ENCODE data around the gene KLF7.

Gene KLF7

DNA sequence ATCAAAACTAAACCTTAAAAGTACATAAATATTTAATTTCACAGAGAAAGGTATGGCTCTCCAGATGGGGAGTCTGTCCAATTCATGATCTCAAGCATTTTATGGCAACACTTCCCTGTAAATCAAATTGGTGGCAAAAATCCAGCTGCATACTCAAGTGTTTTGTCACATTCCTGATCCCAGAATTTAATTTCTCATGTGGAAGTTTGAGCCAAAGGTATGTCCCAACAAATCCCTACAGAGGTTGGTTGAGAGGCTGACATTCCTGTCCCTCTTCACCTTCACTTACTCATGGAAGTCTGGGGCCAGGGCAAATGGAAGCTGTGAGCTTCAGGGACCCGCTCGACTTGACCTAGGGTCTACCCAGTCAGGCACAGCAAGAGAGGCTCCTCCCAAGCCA lies 17.7 kb downstream of the KLF7 start:
- DNase-seq: no peak

DNA sequence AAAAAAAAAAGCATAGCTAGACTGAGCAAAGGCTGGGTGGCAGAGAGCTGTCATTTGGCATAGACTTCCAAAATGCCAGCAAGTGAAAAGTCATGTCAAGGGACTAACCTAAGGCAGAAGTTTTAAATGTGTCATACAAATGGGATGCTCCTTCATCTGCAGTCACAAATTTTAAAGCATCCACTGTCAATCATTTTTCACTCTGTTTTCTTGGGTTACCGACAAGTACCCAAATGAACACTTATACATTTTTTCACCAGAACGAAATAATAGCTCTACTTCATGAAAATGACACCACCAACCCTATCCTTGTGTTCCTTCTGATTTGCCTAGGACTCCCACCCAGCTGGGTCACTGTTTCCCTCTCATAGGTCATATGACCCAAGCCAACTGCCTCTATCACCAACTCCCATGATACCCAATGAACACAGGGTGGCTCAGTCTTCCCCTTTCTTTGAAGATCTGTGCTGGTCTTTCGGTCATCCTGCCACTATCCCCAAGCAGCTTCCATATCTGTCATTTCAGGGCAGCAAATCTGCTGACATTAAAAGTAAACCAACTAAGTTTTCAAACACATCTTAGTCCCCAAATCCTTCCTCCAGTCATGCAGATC lies 21.5 kb downstream of the KLF7 start:
- DNase-seq: no peak

DNA sequence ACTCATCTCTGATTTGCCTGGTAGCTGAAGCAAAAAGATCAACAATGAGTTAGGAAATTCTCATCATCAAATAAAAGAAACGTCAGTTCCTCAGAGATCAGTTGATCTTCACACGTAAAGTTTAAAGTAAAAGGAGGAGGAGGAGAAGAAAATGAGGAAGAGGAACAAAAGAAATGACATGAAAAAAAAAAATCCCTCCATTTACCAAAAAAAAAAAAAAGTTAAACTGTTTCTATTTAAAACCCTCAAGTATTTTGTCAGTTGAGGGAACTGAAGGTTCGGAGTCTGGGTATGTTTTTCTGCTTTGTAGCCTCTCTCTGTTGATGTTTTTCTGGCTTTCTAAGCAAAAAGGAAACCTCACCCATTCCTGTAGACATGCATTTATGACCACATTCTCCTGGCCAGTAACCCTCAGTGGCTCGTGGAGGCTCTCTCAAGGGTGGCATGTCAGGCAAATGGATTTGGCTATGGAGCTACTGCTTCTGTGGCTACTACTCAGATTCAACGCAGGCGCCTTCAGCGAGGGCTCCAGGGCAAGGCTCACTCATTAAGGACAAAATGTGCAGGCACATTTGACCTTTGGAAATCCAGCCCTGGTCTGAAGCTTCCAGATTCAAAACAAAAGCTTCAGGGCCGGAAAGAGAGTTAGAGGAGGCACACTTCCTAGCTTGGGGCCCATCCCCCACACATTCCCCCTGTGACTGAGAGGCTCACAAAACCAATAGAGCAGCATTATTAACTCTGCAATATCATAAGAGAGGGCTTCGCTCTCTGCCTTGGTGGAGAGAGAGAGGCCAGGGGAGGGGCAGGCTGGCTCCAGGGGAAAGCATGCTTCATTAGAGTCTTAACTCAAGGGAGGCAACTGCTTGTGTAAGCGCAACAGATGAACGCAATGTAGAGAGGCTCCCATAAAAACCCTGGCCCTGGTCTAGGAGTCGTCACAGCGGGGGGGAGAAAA lies 22.3 kb downstream of the KLF7 start:
- no peak for DNase-seq

DNA sequence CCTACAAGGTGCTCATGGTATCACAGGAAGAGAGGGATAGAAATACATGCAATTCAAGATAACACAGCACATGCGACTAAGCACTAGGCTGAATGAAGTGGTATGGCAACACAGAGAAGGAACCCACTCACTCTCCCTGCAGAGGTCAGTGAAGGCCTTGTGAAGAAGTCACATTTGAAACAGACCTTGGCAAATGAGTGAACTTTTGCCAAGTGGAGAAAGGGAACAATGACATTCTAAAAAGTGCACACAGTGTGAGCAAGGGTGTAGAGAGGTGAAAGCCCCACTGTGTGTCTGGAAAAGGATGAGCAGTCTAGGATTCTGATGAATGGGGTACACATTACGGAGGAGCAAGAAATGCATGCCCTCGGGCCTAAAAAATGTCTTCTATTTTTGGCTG lies 23.3 kb downstream of the KLF7 start:
- DNase-seq: no peak

DNA sequence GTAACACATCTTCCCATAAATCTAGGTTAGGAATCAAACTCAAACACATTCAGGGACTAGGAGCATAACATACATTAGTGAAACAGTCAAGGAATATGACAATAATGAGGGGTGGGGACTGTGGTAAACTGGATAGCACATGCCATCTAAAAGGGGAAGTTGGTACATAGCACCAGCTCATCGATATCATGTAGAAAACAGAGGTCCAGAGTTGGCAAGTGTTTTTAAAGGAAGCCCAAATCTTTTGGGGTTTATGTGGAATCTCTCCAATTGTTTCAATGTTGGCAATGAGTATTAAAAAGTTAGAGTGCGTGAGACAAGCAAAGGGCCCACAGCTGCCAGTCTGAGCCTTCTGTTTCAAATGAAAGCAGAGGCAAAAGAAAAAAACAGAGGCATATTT lies 24.4 kb downstream of the KLF7 start:
- no peak for DNase-seq

DNA sequence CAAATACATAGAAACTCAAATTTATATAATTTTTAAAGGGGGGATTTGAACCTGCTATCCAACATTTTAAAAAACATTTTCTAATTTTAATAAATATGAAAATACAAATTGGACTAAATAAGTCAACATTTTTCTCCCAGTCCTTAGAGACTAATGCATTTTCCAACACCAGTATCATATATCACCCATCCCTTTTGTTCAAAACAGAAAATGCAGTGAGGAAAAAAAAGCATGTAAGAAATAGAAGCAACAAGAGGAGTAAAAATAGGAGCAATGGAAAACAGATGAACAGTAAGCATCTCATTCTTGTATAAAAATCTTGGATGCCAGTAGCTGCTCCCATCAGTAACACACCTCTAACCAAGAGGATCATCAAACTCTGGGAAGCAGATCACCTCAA lies 25.5 kb downstream of the KLF7 start:
- no peak for DNase-seq

DNA sequence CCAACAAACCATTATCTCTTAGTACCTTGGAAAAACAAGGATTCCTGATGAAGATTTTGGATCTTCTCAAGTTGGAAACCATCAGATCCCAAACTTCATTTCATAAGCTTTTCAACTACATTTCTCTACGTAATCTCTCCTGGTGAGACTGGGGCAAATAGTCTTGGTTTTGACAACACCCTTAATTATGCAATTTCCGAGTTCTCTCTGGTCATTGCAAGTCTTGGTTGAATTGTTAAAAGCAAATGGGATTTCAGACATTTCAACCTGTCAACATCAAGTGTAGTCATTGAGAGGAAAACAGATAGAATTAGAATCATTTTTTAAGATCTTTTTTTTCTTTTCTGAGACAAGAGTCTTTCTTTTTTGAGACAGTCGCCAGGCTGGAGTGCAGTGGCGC lies 26.2 kb downstream of the KLF7 start:
- DNase-seq: no peak

DNA sequence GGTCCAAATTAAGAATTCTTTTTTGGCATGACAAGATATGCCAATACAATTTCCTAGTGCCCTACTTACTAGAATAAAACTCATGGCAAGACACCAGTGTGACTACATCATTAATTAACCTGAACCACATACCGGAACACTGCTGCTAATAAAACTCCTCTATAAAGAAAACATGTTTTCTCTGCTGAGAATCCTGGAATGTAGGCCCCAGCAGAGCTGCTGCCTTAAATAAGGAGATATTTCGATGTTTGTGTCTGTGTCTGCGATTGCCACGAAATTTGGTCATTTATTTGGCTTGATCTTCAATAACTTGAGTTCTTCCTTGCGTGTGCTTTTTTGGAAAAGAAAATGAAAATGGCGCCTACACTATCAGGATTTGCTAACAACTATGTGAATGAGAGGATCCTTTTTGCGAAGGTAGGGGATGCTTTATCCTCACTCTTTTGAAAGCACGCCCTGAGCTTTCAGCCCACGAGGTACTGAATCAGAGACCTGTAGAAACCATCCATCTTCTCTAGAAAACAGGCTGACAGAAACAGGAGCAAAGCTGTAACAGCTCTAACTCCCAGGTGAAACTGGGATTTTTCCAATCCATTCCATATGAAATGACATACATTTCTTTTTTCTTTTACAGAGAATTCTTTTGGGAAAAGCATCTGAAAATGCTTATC lies 27.0 kb downstream of the KLF7 start:
- DNase-seq: no peak

DNA sequence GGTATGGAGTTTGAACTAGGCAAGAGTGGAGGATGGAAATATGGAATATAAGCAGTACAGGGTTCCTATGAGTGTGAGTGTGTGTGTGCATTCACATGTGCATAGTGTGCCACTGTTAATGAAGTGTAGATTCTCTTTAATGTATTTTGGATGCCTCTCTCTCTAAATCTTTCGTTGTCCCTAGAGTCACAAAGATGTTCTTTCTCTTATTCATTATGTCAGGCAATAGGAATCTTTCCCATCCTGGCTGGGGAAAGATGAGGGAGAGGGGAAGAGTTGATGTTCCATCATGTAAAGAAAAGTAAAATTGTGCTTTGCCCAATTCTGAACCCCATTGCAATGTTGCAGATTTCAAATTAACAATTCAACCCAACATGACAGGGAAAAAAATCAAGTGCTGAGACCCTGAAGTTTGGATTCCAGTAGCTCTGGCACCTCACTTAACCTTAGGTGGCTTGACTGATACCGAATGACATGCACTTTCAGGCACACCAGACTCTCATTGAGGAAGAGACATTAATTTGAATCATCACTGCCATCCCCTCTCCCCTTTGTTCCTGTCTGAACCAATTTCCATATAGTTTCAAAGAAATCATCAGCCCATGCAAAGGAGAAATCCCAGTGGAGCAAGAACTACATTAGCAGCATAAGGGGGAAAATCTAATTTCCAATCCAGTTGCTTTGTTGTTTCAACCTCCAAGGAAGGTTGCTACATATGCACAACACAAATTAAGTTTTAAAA lies 28.0 kb downstream of the KLF7 start:
- no peak for DNase-seq

DNA sequence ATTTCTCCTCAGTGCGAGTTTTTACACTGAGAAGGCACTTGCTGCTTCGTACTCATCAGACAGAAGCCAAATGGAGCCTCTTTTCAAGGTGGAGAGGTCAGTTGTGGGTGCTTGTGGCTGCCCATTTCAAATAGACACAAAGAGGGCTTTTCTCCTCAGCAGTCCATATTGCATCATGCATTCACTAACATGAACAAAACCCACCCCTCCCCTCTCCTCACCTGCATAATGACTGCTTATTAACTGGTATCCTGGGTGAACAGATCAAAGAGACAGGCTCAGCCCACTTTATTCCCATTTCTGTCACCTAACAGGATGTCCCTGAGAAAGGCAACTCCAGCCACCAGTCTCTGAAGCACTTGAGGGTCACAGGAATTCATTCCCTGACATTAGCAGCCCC lies 28.9 kb downstream of the KLF7 start:
- DNase-seq: no peak

DNA sequence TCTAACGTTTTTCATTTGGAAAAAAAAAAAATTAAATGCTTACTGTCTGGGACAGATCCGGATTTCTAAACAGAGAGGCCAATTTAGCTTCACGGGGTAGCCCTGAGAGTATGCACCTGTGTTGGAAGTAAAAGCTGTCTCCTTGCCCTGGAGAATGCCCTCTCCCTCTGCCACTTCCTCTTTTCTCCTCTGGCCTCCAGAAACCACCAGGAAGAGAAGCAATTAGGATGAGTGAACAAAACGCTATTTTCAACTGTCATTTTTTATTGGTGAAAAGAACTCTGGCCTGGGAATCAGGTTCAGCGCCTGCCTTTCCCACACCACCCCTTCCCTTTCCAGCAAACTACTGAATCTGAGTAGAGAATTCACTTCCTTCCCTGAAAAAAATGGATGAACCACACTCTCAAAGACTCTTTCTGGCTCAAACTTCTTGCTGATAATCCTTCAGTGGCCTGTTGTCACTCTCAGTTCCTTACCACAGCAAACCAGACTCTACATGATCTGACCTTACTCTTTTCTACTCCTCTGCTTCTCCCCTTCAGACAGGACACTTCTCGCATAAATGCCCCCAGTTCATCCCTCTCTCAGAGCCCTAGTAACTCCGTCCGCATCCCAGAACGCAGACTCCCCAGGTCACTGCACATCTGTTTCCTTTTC lies 29.8 kb downstream of the KLF7 start:
- no peak for DNase-seq

DNA sequence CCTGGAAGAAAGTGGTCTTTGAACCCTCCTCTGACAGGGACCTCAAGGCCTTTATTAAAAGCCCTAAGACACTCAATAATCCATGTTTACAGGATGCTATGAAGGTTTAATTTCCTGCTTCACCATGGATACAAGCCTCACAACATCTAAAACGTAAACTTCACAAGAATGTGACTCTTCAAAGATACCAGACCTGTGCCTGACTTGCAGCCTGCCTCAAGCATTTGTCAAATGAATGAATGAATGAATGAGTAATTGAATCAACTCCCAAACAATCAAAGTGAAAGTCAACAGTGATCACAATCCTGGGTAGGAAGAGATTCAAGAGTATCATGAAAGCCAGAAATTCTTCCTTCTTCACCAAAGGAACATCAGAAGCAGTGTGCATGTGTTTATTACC lies 30.4 kb downstream of the KLF7 start:
- DNase-seq: no peak

DNA sequence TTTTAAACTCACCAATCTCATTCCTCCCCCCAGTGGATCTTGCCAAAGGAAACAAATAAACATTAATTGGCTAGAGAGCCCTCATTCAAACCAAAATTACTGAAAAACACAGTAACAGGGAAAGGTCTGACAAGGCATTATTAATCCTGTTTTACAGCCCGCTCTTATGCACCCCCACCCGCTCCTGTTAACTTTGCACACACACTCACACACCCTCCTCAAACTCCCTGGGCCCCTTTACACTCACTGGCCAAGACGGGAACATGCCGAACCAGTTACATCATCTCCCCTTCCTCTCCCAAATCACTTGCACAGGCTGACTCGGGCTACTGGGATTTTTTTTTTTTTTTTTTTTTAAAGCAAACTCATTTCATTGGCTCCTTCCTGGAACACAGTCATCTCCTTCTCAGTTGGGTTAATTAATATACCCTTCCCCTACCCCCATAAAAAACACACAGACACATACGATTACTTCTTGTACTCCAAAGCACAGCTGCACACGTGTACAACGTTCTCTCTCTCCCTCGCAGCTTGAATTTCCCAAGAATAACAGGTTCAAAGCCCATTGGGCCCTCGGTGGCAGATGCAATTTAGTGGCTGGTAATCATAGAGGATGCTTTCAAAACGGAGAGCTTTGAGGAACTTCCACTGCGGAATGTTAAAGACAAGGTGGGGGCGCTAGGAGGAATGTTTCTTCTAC lies 31.8 kb downstream of the KLF7 start:
- no peak for DNase-seq

DNA sequence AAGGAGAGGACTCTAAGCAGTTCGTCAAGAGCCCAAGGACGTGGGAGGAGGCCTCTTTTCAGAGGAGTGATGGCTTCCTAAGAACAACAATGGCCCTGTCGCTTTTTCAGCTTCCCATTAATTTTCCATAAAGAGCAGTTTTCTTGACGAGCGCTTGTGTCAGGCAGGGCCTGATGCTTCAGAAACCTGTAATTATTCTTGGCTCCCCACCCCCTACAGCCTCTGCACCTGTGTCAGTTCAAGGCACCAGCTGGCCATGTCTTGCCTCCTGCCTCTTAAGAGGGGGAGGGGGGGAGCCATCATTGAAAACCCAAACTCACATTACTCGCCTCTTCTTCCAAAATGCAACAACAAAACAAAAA lies 32.3 kb downstream of the KLF7 start:
- no peak for DNase-seq

DNA sequence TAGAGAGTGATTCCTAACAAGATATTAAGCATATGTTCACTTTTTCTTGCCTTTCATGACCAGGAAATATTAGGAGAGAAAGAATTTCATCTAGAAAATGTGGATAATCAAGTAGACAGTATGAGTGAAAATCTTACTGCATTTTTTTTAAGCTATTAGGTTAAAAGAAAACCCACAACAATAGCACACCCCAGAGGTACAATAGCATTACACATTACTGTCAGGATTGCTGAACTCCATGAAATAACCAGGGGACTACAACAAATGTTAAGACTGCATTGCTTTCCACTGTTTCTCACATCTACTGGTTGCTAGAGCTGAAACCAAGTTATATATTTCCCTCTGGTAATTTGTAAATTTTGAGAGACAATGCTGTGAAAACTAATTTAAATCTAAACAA lies 33.7 kb downstream of the KLF7 start:
- no peak for DNase-seq

DNA sequence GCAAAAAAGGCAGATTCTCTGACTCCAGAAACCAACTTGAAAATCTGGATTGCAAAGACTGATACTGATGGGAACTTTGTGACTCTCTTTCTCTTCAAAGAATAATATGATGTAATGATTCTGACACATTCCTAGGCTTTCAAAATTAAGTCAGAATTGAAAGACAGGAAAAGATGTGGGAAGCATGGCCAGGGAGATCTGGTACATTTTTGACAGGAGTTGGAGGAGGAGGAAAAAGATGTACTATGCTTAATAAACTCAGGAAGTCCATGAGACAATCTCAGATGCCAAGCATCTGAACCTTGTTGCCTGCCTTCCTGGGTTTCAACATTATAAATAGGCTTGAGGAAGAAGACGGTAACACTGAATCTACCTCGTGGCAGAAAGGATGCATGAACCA lies 34.2 kb downstream of the KLF7 start:
- DNase-seq: no peak

DNA sequence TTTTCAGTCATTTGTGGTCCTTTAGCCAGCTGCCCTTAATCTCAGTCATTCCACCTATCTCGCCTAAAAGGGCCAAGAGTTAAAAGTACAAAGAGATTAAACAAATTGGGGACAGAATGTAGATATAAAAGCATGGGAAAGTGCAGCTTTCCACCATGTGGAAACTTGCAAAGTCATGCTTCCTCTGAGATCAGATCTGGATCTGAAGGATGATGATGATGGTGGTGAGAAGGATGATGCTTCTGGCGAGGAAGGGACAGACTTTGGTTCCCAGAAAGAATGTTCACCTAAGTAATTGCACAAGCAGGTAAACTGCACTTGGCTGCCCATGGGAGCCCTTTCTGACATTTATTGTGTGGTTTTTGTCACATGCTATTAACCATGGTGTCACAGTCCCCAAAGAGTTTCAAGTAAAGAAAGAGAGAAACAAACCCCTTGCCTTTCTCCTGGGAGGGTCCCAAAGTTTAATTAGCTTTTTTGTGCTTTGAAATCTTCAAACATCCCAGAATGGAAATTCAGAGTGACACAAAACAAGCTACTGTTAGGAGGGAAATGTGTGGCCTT lies 34.7 kb downstream of the KLF7 start:
- DNase-seq: no peak

DNA sequence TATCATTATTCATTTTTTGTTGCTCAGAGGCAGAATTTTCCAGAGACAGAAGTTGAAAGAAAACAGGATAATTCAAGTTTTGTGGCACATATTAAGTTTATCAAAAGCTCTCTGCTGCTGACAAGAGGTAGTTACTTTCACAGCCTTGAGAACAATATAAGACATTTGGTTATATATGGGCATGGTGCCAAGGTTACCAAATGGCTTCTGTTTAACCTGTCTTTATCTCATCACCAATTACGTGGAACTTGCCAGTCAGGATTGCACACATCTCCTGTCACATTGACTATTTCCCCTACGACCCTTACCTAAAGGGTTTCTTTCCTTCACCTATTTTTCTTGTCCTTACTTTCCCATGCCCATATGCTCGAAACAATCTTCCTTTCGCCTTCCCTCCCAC lies 35.9 kb downstream of the KLF7 start:
- no peak for DNase-seq

DNA sequence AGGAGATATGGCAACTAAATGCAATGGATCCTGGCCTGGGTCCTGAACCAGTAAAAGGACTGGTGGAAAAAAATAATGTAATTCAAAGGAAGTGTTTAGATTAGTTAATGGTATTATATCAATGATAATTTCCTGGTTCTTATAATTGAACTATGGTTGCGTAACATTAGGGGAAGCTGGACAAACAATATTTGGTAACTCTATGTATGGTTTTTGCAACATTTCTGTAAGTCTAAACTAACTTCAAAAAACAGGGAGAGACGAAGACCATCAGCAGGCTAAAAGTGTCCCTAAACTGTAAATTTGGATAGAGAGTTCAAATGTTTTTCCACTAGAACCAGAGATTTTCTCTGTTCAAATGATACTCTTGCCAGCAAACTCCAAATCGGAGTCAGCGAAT lies 36.9 kb downstream of the KLF7 start:
- DNase-seq: no peak

DNA sequence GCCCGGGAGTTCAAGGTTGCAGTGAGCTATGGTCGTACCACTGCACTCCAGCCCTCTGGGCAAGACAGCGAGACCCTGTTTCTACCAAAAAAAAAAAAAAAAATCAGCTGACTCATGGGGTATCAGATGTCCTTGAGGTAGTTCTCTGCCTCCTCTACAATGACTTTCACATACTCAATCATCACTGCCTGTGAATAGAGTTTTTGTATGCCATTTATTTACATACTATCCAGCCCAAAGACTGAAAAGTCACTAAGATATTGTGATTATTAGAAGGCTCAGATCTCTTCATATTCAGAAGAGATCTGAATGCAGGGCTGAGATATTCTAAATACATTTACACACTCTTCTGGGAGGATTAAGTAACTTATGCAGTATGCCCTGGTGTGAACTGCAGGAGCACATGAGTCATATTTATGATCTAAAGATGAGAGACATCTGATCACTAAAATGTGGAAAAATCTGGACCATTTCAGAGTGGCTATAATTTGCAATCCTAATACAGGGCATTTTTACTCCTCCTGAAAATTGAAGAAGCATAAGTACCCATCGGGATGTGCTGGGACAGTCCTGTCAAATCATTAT lies 38.9 kb downstream of the KLF7 start:
- no peak for DNase-seq

DNA sequence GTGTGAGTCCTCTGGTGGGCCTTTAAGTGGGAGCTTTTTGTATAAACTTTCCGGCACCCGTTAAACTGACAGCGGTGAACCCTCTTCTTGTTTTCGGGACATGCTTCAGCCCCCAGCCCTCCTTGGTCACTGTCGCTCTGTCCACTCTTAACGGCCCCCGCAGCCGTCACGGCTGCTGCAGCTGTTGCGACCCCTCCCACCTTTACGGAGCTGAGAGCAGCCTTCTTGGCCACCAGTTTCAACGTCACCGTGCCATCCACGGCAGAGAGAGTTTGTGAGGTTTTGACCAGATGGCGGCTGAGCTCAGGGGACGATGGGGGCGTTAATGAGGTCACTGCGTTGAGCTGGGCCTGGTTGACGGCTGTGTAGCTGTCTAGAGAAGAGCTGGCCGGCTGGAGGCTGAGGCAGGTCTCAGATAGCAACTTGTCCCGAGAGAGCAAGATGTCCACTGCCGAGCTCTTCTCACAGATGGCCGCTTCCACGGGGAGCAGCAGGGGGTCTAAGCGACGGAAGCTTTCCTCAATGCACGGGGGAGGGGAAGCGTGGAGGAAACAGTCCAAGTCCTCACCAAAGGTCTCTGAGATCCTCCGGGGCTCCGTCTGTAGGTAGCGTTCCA lies 41.9 kb downstream of the KLF7 start:
- no peak for DNase-seq
